AG09309 (cell line): Measurements from ENCODE around the gene CD58.

Experiments used
- DNase-seq: peaks from one replicate; pipeline ENCODE4 v3.0.0-alpha.2; 2010; ENCODE audit warnings: low read depth
- H3K4me3 ChIP-seq: 2 replicates; pipeline ENCODE4 v1.5.1; 2011; ENCODE audit warnings: mild to moderate bottlenecking, low read depth, low read length, moderate library complexity; ENCODE audit not compliant: control insufficient read depth
- TF ChIP-seq, protein P1 (sequence below): IDR thresholded peaks from 2 replicates; pipeline ENCODE4 v1.5.1; 2011; ENCODE audit warnings: mild to moderate bottlenecking, low read depth, low read length, inconsistent platforms; ENCODE audit not compliant: insufficient read depth, control insufficient read depth; ENCODE audit errors: missing control alignments

CD58 gene

DNA sequence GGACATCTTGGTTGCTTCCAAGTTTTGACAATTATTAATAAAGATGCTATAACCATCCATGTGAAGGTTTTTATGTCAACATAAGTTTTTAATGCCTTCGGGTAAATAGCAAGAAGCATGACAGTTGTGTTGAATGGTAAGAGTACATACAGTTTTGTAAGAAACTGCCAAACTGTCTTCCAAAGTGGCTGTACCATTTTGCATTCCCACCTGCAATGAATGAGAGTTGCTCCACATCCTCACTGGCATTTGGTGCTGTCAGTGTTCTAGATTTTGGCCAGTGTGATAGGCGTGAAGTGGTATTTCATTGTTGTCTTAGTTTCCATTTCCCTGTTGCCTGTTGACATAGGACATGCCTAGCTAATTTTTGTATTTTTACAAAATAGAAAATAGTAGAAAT, 45.4 kb downstream of the CD58 start:
- H3K4me3 ChIP-seq = no peak overlapping the region
- TF ChIP-seq, protein P1, sequence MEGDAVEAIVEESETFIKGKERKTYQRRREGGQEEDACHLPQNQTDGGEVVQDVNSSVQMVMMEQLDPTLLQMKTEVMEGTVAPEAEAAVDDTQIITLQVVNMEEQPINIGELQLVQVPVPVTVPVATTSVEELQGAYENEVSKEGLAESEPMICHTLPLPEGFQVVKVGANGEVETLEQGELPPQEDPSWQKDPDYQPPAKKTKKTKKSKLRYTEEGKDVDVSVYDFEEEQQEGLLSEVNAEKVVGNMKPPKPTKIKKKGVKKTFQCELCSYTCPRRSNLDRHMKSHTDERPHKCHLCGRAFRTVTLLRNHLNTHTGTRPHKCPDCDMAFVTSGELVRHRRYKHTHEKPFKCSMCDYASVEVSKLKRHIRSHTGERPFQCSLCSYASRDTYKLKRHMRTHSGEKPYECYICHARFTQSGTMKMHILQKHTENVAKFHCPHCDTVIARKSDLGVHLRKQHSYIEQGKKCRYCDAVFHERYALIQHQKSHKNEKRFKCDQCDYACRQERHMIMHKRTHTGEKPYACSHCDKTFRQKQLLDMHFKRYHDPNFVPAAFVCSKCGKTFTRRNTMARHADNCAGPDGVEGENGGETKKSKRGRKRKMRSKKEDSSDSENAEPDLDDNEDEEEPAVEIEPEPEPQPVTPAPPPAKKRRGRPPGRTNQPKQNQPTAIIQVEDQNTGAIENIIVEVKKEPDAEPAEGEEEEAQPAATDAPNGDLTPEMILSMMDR = no peak
- DNase-seq = no peak

DNA sequence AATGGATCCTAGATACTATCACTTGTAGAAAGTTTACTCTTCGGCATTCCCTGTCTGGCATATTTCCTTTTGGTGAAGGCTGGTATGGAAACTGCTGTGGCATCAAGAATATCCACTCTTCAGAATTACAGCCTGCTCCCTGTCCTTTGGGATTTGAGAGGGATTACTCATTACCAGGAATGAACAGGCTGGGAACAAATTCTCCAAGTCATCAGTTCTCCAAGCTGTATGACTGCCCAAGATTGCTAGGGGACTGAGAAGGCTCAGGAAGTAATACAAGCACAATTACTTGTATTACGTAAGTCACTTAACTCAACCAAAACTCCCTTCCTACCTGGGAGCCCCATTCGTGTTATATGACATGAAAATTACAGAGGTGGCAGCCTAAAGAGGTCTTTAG, 49.6 kb downstream of the CD58 start:
- no peak for DNase-seq
- no peak overlapping the region for H3K4me3 ChIP-seq

DNA sequence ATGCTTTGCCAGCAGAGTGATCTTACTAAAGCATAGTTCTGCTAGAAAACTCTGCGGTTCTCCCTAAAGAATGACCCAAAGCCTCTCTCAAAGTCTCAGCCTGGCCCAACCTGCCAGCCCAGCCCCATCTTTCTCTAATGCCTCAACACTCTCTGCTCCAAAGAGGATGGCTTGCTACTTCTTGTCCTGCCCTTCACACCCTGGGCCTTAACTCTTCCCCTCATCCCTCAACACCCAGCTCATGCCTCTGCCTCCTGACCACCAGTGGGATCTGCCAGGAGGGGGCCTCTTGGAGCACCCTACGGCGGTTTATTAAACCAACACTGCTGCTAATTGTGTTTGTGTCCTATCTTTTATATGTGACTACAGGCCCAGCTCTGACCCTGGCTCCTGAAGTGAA, 52.4 kb downstream of the CD58 start:
- TF ChIP-seq, protein P1 = no peak
- DNase-seq = no peak
- no peak overlapping the region for H3K4me3 ChIP-seq

More for the DNA sequence above, 49.6 kb downstream of the CD58 start:
- TF ChIP-seq, protein P1 = no peak

DNA sequence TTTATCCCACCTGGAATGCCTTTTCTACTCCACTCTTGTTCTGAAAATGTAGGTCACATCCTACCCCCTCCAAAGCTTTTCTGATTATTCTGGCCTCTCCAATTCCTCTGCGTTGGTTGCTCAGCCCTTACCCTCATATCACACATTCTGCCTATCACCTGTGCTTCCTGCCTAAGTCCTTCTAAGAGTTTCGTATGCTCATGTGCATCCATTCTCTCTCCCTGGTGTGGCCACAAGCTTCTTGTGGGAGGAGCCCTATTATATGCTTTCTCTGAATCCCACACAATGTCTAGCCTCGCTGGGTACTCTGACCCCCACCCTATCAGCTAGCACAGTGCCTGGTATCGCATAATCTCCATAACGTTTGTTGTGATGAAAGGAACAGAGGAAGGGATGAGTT, 54.2 kb downstream of the CD58 start:
- no peak for DNase-seq
- TF ChIP-seq, protein P1 = no peak
- H3K4me3 ChIP-seq = no peak overlapping the region

DNA sequence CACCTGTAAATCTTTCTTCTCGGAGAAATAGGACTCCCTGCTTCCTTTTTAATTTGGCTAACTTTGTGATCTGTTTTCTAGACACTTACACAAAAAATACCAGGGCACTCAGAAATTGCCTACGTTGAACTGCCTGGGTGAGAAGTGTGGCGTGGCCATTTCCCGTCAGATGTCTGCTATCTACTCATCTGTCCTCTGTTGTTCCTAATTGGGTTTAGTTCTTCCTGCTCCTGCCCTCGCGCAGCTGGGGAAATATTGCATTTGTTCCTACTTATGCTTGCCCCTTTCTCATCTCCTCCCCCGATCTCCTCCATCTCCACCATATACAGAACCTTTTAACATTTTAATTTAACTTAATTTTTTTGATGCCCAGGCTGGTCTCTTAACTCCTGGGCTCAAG, 55.1 kb downstream of the CD58 start:
- TF ChIP-seq, protein P1 = no peak
- H3K4me3 ChIP-seq = no peak overlapping the region
- DNase-seq = no peak

DNA sequence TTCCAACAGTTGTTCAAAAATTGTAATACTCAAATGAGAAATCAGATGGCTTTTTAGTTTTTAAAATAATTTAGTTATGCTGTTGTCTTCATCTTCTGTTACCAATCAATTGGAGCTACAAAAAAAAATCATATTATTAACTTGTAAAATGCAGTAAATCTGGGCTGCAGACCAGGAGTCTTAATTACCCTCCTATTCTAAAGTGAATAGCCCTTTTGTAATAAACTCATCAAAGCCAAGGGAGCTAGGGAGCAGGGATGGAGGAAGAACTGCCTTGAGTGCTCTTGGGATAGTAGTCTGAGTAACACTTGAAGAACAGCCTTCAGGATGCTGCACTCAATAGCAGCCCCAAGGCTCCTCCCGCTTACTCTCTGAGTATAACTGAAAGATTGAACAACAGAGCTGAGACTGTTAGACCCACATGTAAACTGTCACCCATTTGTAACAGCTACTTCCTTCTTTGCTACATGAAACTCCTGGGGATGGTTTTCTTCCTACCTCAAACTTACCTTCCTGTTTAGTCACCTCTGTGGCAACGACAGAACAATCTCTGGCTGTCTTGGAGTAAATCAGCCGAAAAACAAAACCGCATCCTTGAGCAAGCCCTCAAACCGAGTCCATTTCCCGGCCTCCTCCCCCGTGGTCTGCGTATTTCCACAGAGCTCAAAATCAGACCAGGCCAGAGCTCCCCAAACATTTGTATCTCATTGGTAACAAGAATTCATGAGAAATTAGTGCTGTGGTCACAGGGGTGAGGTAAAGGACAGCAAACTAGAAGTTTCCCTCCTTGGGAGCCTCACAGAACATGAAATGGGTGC, 55.9 kb downstream of the CD58 start:
- peak; percentile 29 for DNase-seq
- H3K4me3 ChIP-seq = no peak overlapping the region
- TF ChIP-seq, protein P1 = no peak

DNA sequence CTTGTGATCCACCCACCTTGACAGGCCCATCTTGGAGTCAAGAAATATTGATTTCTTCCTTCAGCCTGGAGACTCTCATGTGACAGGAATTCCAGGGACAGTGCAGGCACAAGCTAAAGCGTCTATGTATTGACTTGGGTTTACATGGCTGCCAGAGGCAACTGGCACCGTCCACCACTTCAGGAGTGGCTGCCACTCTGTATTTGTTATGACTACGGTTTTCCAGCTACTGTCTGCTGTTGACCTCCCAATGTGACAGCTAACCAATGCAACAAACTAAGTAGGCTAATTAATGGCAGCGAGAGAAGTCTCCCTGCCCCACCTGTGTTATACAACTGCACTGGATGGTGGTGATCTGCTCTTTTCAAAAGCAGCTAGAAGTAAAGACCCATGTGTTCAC, 56.9 kb downstream of the CD58 start:
- H3K4me3 ChIP-seq = no peak overlapping the region
- TF ChIP-seq, protein P1 = no peak
- no peak for DNase-seq
